Esophagus squamous epithelium (tissue), 5 donors: ENCODE results near the gene TANGO2. TPM values are rescaled to one million over a fixed set of nuclear protein-coding genes. Genes with fewer than 3 reads are reported as not detected.

Source experiments
- DNase-seq: peaks from one replicate; lab custom pipeline; 2025; lab: John Stamatoyannopoulos, UW
- H3K27ac ChIP-seq, 4 donors: fragments of 200-600 bp; sonication (generic); one replicate each; pipeline ENCODE4 v1.5.1; 2016 to 2019; ENCODE audit warnings: mild to moderate bottlenecking in 1 of 4
- H3K27me3 ChIP-seq, 4 donors: fragments of 200-600 bp; sonication (generic); 1 replicate in 3 of 4; 2 replicates in 1 of 4; pipeline versions ENCODE4 v1.5.1 to v1.6.0; 2017 to 2021; ENCODE audit warnings: antibody characterized with exemption in 1 of 4
- H3K36me3 ChIP-seq, 3 donors: fragments of 200-600 bp; sonication (generic); one replicate each; pipeline ENCODE4 v1.5.1; 2016 to 2019
- H3K4me1 ChIP-seq, 3 donors: fragments of 200-600 bp; sonication (generic); one replicate each; pipeline ENCODE4 v1.5.1; 2017 to 2019
- H3K4me3 ChIP-seq, 4 donors: fragments of 200-600 bp; sonication (generic); 1 replicate in 3 of 4; 2 replicates in 1 of 4; pipeline ENCODE4 v1.5.1; 2016 to 2019; ENCODE audit warnings: mild to moderate bottlenecking in 2 of 4, moderate library complexity in 1 of 4
- H3K9me3 ChIP-seq, 3 donors: fragments of 200-600 bp; sonication (generic); one replicate each; pipeline ENCODE4 v1.5.1; 2016 to 2019
- CTCF ChIP-seq, 6 experiments: fragments of 450-650 bp in 4 of 6; fragments of 200-600 bp in 2 of 6; sonication (generic) in 2 of 6; IDR thresholded peaks; one replicate each; pipeline ENCODE4 v1.5.1; 2016 to 2019; ENCODE audit warnings: antibody characterized with exemption in 6 of 6, mild to moderate bottlenecking in 4 of 6, moderate library complexity in 4 of 6
- POLR2A ChIP-seq, 4 donors: fragments of 450-650 bp; IDR thresholded peaks; one replicate each; pipeline ENCODE4 v1.6.1; 2017; ENCODE audit warnings: antibody characterized with exemption in 4 of 4, mild to moderate bottlenecking in 4 of 4, moderate library complexity in 3 of 4
- WGBS, 2 donors: methylation state at CpG; one replicate each; pipeline ENCODE4 v1.1.5; 2018; 5-methylcytosine and 5-hydroxymethylcytosine counted together
- intact Hi-C: fragments of 100-400 bp; cut with DNase I; formaldehyde crosslinking; loops from one replicate; pipeline ENCODE4 v1.15.0; 2022
- total RNA-seq, 4 donors: library from RNA; depleted of rRNA; stranded (reverse); fragments of >200 nt; gene quantifications; one replicate each; pipeline ENCODE4 v1.1.0, GENCODE V29; 2016
- donor health status: DM: yes; HTN: yes; CAD: no.

The TANGO2 gene
- total RNA-seq, 4 donors from 2014 or later: 14.0 to 28.2 (median 17.6) TPM

GRCh38 chr22:20039683-20040325, 18.9 kb downstream of the TANGO2 start:
- peaks cover 5 to 86% (median 10%) of the 10 kb centered on the region in 3 donors for H3K36me3 ChIP-seq
- H3K4me3 ChIP-seq: no peak overlapping the region
- no peaks in the 10 kb centered on the region for H3K4me1 ChIP-seq
- 79 to 80% methylated on average over 7 of the region's 9 CpGs for WGBS, 2 donors
- DNase-seq: no peak
- H3K9me3 ChIP-seq: no peaks in the 10 kb centered on the region
- intact Hi-C loops: no loop called here
- H3K27me3 ChIP-seq: no peaks in the 10 kb centered on the region
- no peak overlapping the region for H3K27ac ChIP-seq
- no peak for TF ChIP-seq CTCF (IDR thresholded peaks at IDR 0.05)
- no peak for TF ChIP-seq POLR2A (IDR thresholded peaks at IDR 0.05)

- Histone ChIP-seq H3K9me3 (no peaks in the 10 kb centered on the region), H3K27me3 (no peaks in the 10 kb centered on the region), H3K36me3 (peaks cover 5 to 94% (median 10%) of the 10 kb centered on the region in 3 donors), H3K4me3 (no peak overlapping the region), H3K4me1 (no peaks in the 10 kb centered on the region), H3K27ac (no peak overlapping the region)
- TF ChIP-seq CTCF (IDR thresholded peaks at IDR 0.05): no peak
- TF ChIP-seq POLR2A (IDR thresholded peaks at IDR 0.05): no peak
- intact Hi-C loops: no loop called here
- DNase-seq: no peak
- 72 to 92% methylated on average over 3 to 5 of the region's 7 CpGs for WGBS, 2 donors
Measured at GRCh38 chr22:20040327-20041200, 19.7 kb downstream of the TANGO2 start.

- peaks cover 6 to 99% (median 13%) of the 10 kb centered on the region in 3 donors for H3K36me3 ChIP-seq
- H3K27ac ChIP-seq: no peak overlapping the region
- no peaks in the 10 kb centered on the region for H3K9me3 ChIP-seq
- DNase-seq: no peak
- H3K4me3 ChIP-seq: no peak overlapping the region
- WGBS, 2 donors: 91 to 96% methylated on average over 11 to 13 of the region's 26 CpGs
- intact Hi-C loops: no loop called here
- H3K4me1 ChIP-seq: no peaks in the 10 kb centered on the region
- no peaks in the 10 kb centered on the region for H3K27me3 ChIP-seq
- TF ChIP-seq CTCF (IDR thresholded peaks at IDR 0.05) (no peak), POLR2A (IDR thresholded peaks at IDR 0.05) (no peak)
Measured at GRCh38 chr22:20043057-20043996, 22.4 kb downstream of the TANGO2 start.

GRCh38 chr22:20043997-20044342, 23.1 kb downstream of the TANGO2 start:
- intact Hi-C loops: no loop called here
- Histone ChIP-seq H3K27me3 (no peaks in the 10 kb centered on the region), H3K4me3 (no peak overlapping the region), H3K9me3 (no peaks in the 10 kb centered on the region), H3K27ac (no peak overlapping the region), H3K4me1 (no peaks in the 10 kb centered on the region), H3K36me3 (peaks cover 6 to 99% (median 15%) of the 10 kb centered on the region in 3 donors)
- TF ChIP-seq CTCF (IDR thresholded peaks at IDR 0.05) (no peak), POLR2A (IDR thresholded peaks at IDR 0.05) (no peak)
- no peak for DNase-seq
- 93 to 96% methylated on average over 4 to 6 of the region's 7 CpGs for WGBS, 2 donors
